Stimulated activated CD4-positive, alpha-beta T cell treated with anti-CD3 and anti-CD28 coated beads, Interleukin-12 subunit alpha, Interleukin-12 subunit beta, amount 100 ng/mL, for 24 hours (primary cell): ENCODE measurements around the gene WAC.
A peak's percentile ranks its signal among the peaks of the same experiment; 100 is the strongest.

Source experiments
- DNase-seq, 2 experiments: peaks; one replicate each; pipeline ENCODE4 v3.0.0-alpha.2; 2020; ENCODE audit warnings: low read depth in 2 of 2

WAC gene

GRCh38 chr10:28530751-28531150, 2.2 kb upstream of the WAC start:
- no peak for DNase-seq

GRCh38 chr10:28533186-28533564, 257 bp downstream of the WAC start:
- no peak for DNase-seq

- peak; percentile 43 to 60 for DNase-seq
Observed at GRCh38 chr10:28533571-28534304, 820 bp downstream of the WAC start.

- no peak for DNase-seq
Observed at GRCh38 chr10:28535846-28536245, 2.9 kb downstream of the WAC start.

- no peak for DNase-seq
Observed at GRCh38 chr10:28538595-28538994, 5.7 kb downstream of the WAC start.

GRCh38 chr10:28540145-28540544, 7.2 kb downstream of the WAC start:
- DNase-seq, result no peak

- DNase-seq, result no peak
Observed at GRCh38 chr10:28541717-28542365, 8.9 kb downstream of the WAC start.

- no peak for DNase-seq
Observed at GRCh38 chr10:28542728-28543127, 9.8 kb downstream of the WAC start.

GRCh38 chr10:28544058-28544457, 11.1 kb downstream of the WAC start:
- DNase-seq, result no peak

GRCh38 chr10:28545967-28546644, 13.2 kb downstream of the WAC start:
- no peak for DNase-seq

- DNase-seq, result no peak
Observed at GRCh38 chr10:28548781-28549498, 16.0 kb downstream of the WAC start.

- DNase-seq, result no peak
Observed at GRCh38 chr10:28551086-28551485, 18.2 kb downstream of the WAC start.

GRCh38 chr10:28552775-28553174, 19.9 kb downstream of the WAC start:
- DNase-seq, result no peak

- DNase-seq, result no peak
Observed at GRCh38 chr10:28554009-28554408, 21.1 kb downstream of the WAC start.

GRCh38 chr10:28554952-28555351, 22.0 kb downstream of the WAC start:
- DNase-seq, result no peak

- DNase-seq, result no peak
Observed at GRCh38 chr10:28555358-28555757, 22.4 kb downstream of the WAC start.

- DNase-seq, result no peak
Observed at GRCh38 chr10:28556142-28556541, 23.2 kb downstream of the WAC start.

- DNase-seq, result no peak
Observed at GRCh38 chr10:28558186-28558585, 25.3 kb downstream of the WAC start.

GRCh38 chr10:28558923-28559508, 26.1 kb downstream of the WAC start:
- DNase-seq, result no peak

- DNase-seq, result no peak
Observed at GRCh38 chr10:28559618-28560017, 26.7 kb downstream of the WAC start.

GRCh38 chr10:28560617-28561016, 27.7 kb downstream of the WAC start:
- DNase-seq, result no peak

- no peak for DNase-seq
Observed at GRCh38 chr10:28561531-28561930, 28.6 kb downstream of the WAC start.
